OCI-LY1 (cell line): ENCODE data around the gene PCDH19.

Source experiments
- CTCF ChIP-seq: fragments of 200-600 bp; sonication (generic), shearing (Covaris generic); IDR thresholded peaks from 2 replicates; pipeline ENCODE4 v1.5.1; 2017; ENCODE audit warnings: mild to moderate bottlenecking, antibody characterized with exemption, low read length, moderate library complexity, mixed read lengths
- EZH2 ChIP-seq: fragments of 200-600 bp; sonication (generic), shearing (Covaris generic); IDR thresholded peaks from 2 replicates; pipeline ENCODE4 v1.8.0; 2017; ENCODE audit warnings: borderline replicate concordance, mixed run types, mild to moderate bottlenecking, antibody characterized with exemption, low read length, moderate library complexity, mixed read lengths

GRCh38 chrX:100289066-100289558, 121.0 kb downstream of the PCDH19 start:
- TF ChIP-seq CTCF (no peak), EZH2 (no peak)
